Activated CD8-positive, alpha-beta memory T cell treated with anti-CD3 and anti-CD28 coated beads for 24 hours (primary cell): ENCODE measurements around the gene ATPAF2.

ENCODE experiments used
- DNase-seq: peaks from one replicate; pipeline ENCODE4 v3.0.0-alpha.2; 2020

The ATPAF2 gene

DNA sequence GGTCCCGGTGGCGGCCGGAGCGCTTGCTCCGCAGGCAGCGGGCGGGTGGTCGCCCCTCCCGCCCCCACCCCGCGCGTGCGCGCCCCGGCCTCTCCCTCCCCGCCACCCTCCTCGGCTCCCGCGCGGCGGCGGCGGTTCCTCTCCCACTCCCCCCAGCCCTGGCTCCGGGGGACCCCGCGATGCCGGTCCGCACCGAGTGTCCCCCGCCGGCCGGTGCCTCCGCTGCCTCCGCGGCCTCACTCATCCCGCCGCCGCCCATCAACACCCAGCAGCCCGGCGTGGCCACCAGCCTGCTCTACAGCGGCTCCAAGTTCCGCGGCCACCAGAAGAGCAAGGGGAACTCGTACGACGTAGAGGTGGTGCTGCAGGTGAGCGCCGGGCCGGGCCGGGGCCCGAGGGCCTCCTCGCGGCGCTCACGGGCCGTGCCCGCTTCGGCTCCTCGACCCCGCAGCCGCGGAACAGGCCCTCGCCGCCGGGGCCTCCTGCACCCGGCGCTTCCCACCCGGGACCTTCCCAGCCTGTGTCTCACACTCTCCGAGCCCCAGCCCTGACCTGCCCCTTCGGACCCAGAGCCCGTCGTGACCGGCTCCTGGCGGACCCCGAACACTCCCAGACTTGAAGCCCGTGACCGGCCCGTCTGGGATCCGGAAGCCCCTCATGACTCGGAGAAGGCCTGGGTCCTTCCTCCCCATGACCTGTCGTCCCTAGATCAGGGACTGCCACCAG lies 730 bp upstream of the ATPAF2 start:
- DNase-seq = no peak

DNA sequence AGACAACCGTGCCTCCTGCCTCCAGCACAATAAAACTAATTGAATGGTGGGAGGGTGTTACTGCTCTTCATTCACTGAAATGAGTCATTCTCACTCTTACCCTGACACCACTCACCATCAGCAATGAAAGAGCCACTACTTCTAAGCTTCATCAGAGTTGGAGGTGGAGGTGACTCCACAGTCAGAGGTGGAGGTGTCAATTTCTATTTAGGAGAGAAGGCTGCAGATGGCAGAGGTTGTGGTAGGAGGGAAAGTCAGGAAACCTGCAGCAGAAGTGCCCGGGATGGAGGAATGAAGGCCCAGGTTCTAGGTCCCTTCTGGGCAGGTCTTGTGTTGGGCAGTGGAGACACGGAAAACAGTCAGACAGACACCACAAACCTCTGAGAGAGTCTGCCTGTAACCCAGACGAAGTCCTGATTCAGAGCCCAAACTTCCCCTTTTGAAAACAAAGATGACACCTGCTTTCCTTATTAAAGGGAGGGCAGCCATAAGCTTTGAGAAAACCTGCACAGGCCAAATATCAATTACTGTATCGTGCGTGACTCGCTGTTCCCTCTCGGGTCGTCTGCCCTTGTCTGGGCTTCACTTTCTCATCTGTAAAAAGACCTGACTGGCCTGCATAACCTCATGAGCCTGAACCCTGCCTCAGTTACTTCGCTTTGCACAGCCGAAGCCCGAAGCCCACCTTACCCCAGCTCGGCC lies 668 bp downstream of the ATPAF2 start:
- DNase-seq = peak; percentile 76

DNA sequence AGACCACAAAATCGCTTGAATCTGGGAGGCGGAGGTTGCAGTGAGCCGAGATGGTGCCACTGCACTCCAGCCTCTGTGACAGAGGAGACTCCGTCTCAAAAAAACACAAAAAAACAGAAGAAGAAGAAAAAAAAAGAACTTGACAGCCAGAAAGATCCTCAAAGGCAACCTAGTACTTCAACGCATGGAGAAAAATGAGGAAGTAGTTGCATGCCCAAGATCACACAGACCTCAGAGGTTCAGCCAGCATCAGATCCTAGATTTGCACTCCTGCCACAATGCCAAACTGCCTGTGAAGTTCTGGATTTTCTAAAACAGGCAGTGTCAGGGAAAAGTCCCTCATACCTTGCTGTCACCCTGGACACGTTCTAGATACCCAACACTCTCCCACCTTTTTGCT lies 1.5 kb downstream of the ATPAF2 start:
- no peak for DNase-seq

DNA sequence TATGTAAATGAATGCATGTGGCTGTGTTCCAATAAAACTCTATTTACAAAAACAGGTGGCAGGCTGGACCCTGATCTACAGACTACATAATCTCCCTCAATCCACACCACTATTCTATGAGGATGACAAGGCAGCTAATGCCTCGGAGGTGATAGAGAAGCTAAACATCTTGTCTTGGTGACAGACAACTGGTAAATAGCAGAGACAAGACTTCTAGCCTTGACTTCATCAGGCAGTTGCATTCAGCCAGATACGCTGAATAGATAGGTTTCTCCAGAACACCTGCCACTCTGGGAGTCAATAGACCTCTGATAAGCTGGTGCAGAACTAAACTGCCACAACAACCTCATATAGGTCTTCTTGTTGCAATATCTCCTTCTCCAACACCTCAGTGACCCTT lies 3.3 kb downstream of the ATPAF2 start:
- DNase-seq = no peak

DNA sequence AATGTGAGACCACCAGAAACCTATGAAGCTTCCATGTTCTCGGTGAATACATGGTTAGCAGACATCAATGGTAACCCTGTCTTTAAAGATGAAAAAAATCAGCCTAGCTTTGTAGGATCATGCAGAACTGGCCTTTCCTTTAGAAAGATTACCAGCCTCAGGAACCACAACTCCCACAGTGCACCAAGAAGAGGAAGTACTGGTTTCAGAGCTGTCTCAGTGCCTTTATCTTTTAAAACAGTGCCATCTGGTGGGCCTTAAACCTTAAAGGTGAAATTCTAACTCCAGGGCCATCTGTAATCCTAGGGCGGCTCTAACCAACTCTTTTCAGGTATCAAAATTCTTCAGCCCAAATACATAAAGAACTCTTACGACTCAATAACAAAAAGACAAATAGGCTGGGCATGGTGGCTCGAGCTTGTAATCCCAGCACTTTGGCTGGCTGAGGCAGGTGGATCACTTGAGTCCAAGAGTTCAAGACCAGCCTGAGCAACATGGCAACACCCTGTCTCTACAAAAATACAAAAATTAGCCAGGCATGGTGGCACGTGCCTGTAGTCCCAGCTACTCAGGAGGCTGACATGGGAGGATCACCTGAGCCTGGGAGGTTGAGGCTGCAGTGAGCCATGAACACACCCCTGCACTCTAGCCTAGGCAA lies 5.4 kb downstream of the ATPAF2 start:
- no peak for DNase-seq

DNA sequence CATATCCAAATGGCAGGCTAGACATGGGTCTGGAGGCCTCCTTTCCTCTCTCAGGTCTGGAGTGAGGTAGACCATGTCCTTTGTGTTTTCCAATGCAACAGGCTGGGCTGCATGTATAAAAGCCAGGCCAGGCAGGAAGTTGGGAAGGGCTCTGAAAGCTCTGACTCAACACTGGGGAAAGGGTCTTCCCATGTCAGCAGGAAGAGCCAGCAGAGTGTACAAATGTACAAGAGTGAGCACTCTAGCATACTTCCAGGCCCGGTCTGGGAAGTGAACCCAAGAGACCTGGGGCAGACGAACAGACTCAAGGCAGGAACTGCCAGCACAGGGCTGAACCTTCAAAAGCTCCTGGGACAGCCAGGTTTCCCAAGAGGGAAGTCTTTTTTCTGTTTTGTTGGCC lies 7.0 kb downstream of the ATPAF2 start:
- DNase-seq = no peak

DNA sequence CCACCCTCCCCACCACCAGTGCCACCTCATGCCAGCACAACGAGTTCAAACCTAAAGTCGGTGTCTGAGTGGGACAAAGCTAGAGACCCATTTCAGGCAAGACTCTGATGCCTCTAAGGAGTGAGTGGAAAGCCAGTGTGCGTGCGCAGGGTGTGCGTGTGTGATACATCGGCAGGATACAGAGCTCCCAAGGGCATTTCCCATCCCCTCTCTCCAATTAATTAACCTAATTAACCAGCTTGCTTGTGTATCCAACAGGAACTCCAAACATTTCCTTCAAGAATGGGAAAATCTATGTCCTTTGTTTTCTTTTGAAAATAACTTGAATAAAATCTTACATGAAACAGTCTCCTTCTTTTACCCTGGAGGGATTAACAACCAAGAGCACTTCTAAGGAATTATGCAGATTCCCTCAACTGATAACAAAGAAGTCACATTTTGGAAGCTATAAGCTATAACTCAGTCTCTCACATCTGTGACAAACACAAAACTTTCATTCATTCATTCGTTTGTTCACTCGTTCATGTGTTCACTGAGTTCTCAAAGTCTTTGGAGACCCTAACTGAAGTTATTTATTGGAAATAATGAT lies 9.9 kb downstream of the ATPAF2 start:
- no peak for DNase-seq

DNA sequence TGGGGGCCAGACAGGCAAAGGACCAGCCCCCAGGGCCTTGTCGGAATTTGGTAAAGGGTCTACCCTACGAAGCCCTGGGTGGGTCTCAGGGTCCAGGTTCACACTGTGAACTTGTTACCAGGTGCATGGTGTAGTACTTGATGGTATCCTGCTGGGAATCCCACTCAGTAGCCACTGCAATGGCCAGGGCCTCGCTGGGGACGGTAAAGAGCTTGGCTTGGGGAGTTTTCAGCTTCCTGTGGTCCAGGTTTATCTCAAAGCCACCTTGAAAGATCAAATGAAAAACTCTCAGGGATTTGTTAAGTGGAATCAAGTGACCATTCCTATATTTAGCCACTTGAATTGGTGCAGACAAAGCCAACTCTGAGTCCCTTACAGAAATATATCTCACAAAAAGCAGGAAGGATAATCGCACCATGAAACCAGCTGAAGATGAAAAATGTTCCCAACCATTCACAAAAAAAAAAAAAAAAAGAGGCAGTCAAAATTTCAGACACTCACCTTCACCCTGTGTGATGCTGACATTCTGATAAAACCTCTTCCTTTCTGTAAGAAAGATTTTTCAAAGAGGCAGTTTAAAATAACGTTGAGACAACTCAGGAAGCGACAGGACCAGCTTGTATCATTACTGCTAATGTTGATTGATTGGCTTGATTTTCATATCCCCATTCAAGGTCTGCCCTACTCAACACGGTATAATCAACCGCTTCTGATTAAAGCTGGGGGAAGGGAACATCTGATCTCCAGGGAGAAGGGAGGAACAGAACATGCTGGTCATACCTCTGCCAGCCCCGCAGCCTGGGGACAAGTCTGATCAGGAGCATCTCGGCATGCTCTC lies 10.6 kb downstream of the ATPAF2 start:
- no peak for DNase-seq

DNA sequence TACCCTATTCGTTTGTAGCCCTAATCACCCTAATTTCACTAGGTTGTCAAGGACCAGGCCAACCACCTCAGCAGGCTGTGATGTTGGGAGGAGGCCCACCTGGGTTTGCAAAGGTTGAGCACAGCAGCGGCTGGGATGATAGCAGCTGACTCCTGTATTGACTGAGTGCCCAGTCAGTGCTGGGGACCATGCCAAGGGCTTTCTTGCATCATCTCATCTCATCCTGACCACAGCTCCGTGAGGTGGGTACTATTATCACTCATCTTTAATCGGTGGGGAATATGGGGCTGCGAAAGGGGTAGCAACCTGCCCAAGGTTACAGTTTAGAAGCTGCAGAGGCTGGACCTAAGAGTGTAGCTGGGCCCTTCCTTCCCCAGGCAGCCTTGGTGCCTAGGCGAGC lies 11.7 kb downstream of the ATPAF2 start:
- DNase-seq = no peak

DNA sequence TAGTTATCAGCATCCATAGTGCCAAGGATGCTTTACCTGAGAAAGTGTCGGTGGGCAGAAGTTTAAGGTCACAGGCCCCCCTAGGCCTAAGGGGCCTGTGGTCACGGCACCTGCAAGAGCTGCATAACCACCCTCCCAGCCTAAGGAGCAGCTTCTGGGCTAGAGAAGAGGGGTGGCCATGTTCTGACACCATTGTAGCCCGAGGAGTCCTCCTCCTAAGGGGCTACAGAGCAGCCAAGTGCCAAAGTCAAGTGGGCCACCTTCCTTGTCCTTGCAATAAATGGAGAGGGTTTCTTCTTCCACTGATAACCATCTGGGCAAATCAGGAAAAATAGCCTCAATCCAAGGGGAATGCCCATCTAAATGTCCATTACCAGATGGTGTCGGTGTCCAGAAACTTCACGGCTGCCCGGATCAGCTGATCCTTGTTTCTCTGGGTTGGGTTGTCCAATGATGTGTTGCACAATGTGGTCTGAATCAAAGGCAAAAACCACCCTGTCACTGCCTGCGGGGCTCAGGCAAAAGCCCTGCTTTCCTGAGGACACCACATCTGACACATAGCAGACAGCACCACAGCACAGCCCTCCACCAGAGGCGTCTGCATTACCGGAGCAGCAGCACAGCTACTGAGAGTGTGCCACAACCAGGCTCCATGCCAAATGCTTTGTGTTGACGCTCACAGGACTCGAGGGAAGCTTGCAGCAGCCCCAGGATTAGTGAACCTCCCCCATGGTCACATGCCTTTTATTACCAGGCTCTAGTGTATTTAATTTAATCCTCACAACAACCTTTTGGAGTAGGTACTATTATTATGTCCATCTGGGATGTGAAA lies 12.8 kb downstream of the ATPAF2 start:
- DNase-seq = no peak

DNA sequence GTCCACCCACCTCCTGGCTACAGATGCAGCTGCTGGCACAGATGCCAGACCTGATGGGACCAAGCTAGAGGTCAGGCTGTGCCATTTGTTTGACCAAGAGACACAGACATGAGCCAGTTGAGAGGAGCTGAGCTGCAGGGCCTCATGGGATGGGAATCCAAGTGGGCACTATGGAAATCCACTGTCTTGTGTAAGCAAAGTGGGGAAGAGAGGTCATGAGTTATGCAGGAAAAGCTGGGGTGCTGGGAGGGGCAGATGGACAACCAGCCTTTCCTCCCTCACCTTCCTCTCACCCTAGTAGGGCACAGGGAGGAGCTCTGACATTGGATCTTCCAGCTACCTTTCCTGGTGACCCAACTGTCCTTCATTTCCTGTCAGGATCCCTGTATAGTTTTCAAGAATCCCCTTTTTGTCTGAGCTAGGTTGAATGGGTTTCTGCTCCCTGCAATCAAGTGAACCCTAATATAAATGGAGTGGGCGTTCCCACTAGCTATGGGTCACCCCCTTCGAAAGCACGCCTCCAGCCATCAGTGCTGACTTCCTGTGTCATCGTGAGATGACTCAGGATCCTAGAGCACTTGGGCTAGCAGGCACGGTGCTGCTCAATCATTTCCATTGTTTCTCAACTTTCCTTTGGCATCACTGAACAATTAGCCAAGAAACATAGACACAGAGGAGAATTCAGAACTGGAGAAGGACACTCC lies 13.6 kb downstream of the ATPAF2 start:
- no peak for DNase-seq

DNA sequence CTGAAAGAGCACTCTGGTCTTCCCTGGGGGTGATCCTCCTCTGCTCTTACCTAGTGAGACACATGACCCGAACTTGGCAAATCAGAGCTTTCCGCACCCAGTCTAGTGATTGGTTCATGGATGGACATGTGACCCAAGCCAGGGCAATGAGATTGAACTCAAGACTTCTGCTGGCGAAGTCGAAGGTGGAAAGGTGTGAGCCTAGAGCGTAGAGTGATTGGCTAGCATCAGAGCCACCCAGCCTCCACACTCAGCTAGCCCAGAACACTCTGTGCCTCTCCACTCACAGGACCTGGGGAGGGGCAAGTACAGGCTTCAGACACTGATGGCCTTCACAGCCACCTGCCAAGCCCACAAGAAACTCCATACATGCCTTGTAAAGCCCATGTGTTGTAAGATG lies 17.6 kb downstream of the ATPAF2 start:
- DNase-seq = no peak

DNA sequence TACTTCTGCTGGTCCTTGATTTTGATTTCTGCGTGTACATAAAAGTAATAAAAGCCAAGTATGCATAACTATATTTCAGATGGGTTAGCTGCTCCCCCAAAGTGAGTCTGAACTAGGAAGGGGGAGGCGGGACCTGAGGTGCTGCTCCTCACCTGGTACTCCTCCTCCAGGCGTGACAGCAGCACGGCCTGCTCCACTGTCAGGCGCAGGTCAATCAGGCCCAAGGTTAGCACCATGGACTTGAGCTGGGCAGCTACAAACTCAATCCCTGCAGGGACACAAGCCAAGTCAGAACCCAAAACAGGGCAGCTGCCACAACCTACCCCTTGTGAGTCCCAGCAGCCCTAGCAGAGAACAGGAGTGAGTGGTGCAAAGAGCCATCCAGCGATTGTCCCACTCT lies 18.0 kb downstream of the ATPAF2 start:
- DNase-seq = no peak

DNA sequence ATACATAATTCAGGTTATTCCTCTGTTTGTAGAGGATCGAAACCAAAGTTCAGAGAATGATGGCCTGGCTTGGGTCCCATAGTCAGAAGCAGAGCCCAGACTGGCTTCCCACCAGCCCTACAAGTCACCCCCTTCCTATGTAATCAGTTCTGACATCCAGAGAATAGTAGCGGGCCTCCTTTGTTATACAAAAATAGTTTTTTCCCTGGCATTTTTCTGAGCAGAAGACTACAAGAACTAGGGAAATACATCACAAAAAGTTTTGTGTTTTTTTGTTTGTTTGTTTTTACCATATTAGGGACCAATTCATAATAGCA lies 19.2 kb downstream of the ATPAF2 start:
- DNase-seq = no peak

DNA sequence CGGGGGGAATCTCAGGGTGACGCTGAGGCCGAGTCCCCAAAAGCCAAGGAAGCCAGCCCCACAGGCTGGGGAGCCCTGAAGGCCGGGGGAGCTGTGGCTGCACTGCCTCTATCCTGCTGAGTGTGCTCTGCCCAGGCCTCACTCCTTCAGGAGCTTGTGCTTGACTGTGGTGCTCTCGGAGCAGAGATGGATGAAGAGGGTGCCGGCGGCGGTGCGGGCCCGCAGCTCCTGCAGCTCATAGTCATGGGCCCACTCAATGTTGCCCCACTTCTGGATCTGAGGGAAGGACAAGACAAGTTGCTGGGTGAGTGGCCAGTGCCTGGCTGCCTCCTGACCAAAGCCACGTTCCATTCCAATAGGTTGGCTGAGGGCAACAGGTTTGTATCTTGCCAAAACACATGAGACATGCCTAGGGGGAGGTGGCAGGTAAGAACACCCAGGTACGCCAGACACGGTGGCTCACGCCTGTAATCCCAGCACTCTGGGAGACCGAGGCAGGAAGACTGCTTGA lies 20.5 kb downstream of the ATPAF2 start:
- DNase-seq = no peak

DNA sequence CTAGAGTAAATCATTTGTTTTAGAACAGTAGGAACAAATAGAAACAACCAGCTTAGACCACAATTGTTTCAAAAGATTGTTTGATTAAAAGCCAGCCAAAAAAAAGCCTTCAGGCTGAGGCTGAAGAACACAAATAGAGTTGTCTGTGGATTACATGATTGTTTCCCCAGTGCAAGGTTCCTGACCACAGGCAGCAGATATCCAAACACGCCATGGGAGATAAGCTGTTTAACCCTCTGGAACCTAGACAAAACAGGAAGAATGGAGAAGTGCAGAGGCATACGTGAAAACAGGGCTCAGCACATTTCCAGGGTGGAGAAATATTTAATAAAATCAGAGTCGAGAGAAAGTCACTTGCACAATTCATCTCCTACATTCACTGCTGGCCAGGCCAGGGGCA lies 21.0 kb downstream of the ATPAF2 start:
- no peak for DNase-seq

DNA sequence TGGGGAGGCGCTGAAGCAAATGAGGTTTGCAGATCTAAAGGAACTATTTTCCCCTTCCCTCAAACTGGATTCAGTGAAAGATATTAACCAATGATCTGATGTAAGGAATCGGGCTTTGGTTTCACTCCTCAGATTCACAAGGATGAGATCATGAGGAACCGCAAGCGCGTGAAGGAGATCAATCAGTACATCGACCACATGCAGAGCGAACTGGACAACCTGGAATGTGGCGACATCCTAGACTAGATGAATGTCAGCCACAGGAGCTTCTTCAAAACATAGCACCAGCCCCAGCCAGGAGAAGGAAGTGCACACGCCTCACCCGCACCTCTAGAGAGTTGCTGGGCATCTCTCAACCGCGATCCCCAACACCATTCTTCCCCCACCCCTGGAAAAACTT lies 22.5 kb downstream of the ATPAF2 start:
- no peak for DNase-seq

DNA sequence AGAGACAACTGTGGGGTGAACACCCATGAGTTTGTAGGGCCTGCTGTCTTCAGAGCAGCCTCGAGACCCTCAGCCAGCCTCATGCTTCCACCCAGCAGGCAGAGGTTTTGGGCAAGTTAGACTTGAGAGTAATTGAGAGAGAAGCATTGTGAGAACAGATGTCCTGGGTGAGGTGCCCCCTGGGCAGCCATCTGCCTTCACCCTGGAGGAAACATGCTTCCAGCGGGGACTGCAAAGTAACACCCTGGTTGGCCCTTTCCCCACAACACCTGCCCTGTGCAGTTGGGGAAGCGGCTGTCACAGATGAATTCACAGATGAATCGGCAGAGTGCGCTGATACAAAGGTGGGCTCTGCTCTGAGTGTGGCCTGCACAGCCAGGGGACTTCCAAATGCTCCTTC lies 23.4 kb downstream of the ATPAF2 start:
- DNase-seq = no peak

DNA sequence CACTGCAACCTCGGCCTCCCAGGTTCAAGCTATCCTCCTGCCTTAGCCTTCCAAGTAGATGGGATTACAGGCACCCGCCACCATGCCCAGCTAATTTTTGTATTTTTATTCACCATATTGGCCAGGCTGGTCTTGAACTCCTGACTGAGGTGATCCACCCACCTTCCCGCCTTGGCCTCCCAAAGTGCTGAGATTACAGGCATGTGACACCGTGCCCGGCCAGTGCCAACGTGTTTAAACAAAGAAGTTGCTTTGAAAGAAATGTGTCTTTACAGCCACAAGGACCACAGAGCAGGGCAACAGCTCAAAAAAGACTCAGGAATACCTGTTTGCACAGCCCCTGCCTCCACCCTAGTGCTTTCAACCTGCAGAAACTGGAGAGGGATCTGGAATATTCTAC lies 25.0 kb downstream of the ATPAF2 start:
- DNase-seq = no peak

DNA sequence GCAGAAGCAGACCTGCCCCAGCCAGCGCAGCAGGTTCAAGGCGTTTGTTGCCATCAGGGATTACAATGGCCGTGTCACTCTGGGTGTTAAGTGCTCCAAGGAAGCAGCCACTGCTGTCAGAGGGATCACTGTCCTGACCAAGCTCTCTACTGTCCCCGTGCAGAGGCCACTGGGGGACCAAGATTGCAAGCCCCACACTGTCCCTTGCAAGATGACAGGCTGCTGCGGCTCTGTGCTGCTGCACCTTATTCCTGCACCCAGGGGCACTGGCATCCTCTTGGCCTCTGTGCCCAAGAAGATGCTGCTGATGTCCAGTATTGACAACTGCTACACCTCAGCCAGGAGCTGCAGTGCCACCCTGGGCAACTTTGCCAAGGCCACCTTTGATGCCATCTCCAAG lies 27.7 kb downstream of the ATPAF2 start:
- DNase-seq = no peak
